Neural cell (in vitro differentiated cells): ENCODE results near the gene HIVEP3. TPM values are rescaled to one million over a fixed set of nuclear protein-coding genes. Genes with fewer than 3 reads are reported as not detected.

ENCODE experiments used
- H2AFZ ChIP-seq: fragments of 200-600, 300-800 bp; sonication (generic), shearing (Covaris generic); 2 replicates; pipeline ENCODE4 v1.6.0; 2014; ENCODE audit warnings: low read depth, mild to moderate bottlenecking, antibody characterized with exemption, low read length, moderate library complexity
- H3F3A ChIP-seq: fragments of 200-600 bp; shearing (Covaris generic); 2 replicates; pipeline ENCODE4 v1.6.1; 2016; ENCODE audit warnings: mild to moderate bottlenecking, moderate library complexity, mixed read lengths, antibody characterized with exemption, low read length; ENCODE audit not compliant: insufficient read depth, poor library complexity, severe bottlenecking
- H3K27ac ChIP-seq: fragments of 200-600, 300-800 bp; sonication (generic), shearing (Covaris generic); 2 replicates; pipeline ENCODE4 v1.5.1; 2014; ENCODE audit warnings: mild to moderate bottlenecking, low read length, moderate library complexity
- H3K27me3 ChIP-seq: fragments of 300-800, 200-600 bp; sonication (generic), shearing (Covaris generic); 2 replicates; pipeline ENCODE4 v1.6.0; 2014; ENCODE audit warnings: mild to moderate bottlenecking, low read depth, low read length, moderate library complexity; ENCODE audit not compliant: insufficient read depth
- H3K36me3 ChIP-seq: fragments of 300-800, 200-600 bp; sonication (generic), shearing (Covaris generic); 2 replicates; pipeline ENCODE4 v1.5.1; 2014; ENCODE audit warnings: mild to moderate bottlenecking, antibody characterized with exemption, low read length, moderate library complexity; ENCODE audit not compliant: insufficient read depth
- H3K4me2 ChIP-seq: fragments of 300-800, 200-600 bp; sonication (generic), shearing (Covaris generic); 2 replicates; pipeline ENCODE4 v1.6.0; 2014; ENCODE audit warnings: mild to moderate bottlenecking, low read length
- H3K4me3 ChIP-seq: fragments of 300-800, 200-600 bp; sonication (generic), shearing (Covaris generic); 2 replicates; pipeline ENCODE4 v1.5.1; 2014; ENCODE audit warnings: mild to moderate bottlenecking, low read length, moderate library complexity
- H3K79me2 ChIP-seq: fragments of 200-600 bp; shearing (Covaris generic); replicated peaks from 2 replicates; pipeline ENCODE4 v1.6.0; 2014; ENCODE audit warnings: mild to moderate bottlenecking, low read length, moderate library complexity; ENCODE audit not compliant: insufficient read depth
- H3K9ac ChIP-seq: fragments of 300-800, 200-600 bp; sonication (generic), shearing (Covaris generic); 2 replicates; pipeline ENCODE4 v1.6.1; 2016; ENCODE audit warnings: mild to moderate bottlenecking, low read length, mixed read lengths
- H3K9me2 ChIP-seq: fragments of 200-600 bp; shearing (Covaris generic); 2 replicates; pipeline ENCODE4 v1.6.1; 2016; ENCODE audit warnings: mild to moderate bottlenecking, low read length, mixed read lengths; ENCODE audit not compliant: insufficient read depth
- H3K9me3 ChIP-seq: fragments of 200-600, 300-800 bp; sonication (generic), shearing (Covaris generic); 2 replicates; pipeline ENCODE4 v1.6.1; 2016; ENCODE audit warnings: mild to moderate bottlenecking, mixed run types, low read length, moderate library complexity, mixed read lengths
- H4K20me1 ChIP-seq: fragments of 200-600 bp; shearing (Covaris generic); 2 replicates; pipeline ENCODE4 v1.6.1; 2016; ENCODE audit warnings: mild to moderate bottlenecking, mixed run types; ENCODE audit not compliant: insufficient read depth
- CTCF ChIP-seq: fragments of 450-650 bp; IDR thresholded peaks from 2 replicates; pipeline ENCODE4 v1.5.1; 2014; ENCODE audit warnings: antibody characterized with exemption, mild to moderate bottlenecking, moderate library complexity; ENCODE audit not compliant: poor library complexity, severe bottlenecking
- EP300 ChIP-seq: fragments of 450-650 bp; conservative IDR thresholded peaks from 2 replicates; pipeline ENCODE4 v1.6.1; 2014; ENCODE audit warnings: antibody characterized with exemption, mild to moderate bottlenecking, moderate library complexity; ENCODE audit not compliant: poor library complexity, severe bottlenecking
- EZH2 ChIP-seq: fragments of 200-600, 300-800 bp; shearing (Covaris generic), sonication (generic); IDR thresholded peaks from 2 replicates; pipeline ENCODE4 v1.6.1; 2014; ENCODE audit warnings: antibody characterized with exemption, low read length, borderline replicate concordance, mild to moderate bottlenecking; ENCODE audit not compliant: insufficient read depth, poor library complexity, severe bottlenecking
- MXI1 ChIP-seq: fragments of 450-650 bp; conservative IDR thresholded peaks from 2 replicates; pipeline ENCODE4 v1.6.1; 2014; ENCODE audit warnings: antibody characterized with exemption, mild to moderate bottlenecking; ENCODE audit not compliant: poor library complexity, severe bottlenecking
- POLR2AphosphoS5 ChIP-seq: IDR thresholded peaks from 2 replicates; pipeline ENCODE4 v1.6.1; 2012
- RAD21 ChIP-seq: fragments of 450-650 bp; conservative IDR thresholded peaks from 2 replicates; pipeline ENCODE4 v1.6.1; 2014; ENCODE audit warnings: antibody characterized with exemption, mild to moderate bottlenecking, moderate library complexity
- REST ChIP-seq: IDR thresholded peaks from 2 replicates; pipeline ENCODE4 v1.6.1; 2012; ENCODE audit warnings: borderline replicate concordance
- SMC3 ChIP-seq: fragments of 450-650 bp; conservative IDR thresholded peaks from 2 replicates; pipeline ENCODE4 v1.6.1; 2014; ENCODE audit warnings: antibody characterized with exemption, mild to moderate bottlenecking, moderate library complexity; ENCODE audit not compliant: poor library complexity
- TAF1 ChIP-seq: IDR thresholded peaks from 2 replicates; pipeline ENCODE4 v1.6.1; 2012; ENCODE audit warnings: low read depth
- polyA plus RNA-seq: library from polyadenylated mRNA; depleted of rRNA; stranded (reverse); fragments of >200 nt; gene quantifications from 2 replicates; pipeline ENCODE4 v1.2.3, GENCODE V29; 2014

The HIVEP3 gene
- polyA plus RNA-seq, 1 donor from 2014 or later, result 2.6 TPM

- Histone ChIP-seq H3K9me2 (no peaks in the 10 kb centered on the region), H3K27ac (no peak overlapping the region), H3F3A (no peaks in the 10 kb centered on the region), H3K4me2 (no peak overlapping the region), H3K4me3 (no peak overlapping the region), H3K9me3 (no peaks in the 10 kb centered on the region), H3K36me3 (no peaks in the 10 kb centered on the region), H3K9ac (no peak overlapping the region), H3K79me2 (no peaks in the 10 kb centered on the region), H2AFZ (no peak overlapping the region), H4K20me1 (no peaks in the 10 kb centered on the region), H3K27me3 (no peaks in the 10 kb centered on the region)
- TF ChIP-seq REST, result no peak
- no peak for TF ChIP-seq TAF1
- TF ChIP-seq SMC3, result no peak
- no peak for TF ChIP-seq RAD21
- TF ChIP-seq EP300, result no peak
- TF ChIP-seq POLR2AphosphoS5, result no peak
- TF ChIP-seq MXI1, result no peak
- TF ChIP-seq EZH2, result no peak
- no peak for TF ChIP-seq CTCF
Observed at GRCh38 chr1:41588334-41588875, 330.3 kb downstream of the HIVEP3 start.

GRCh38 chr1:41587791-41588190, 330.9 kb downstream of the HIVEP3 start:
- Histone ChIP-seq H3F3A (no peaks in the 10 kb centered on the region), H3K4me3 (no peak overlapping the region), H2AFZ (no peak overlapping the region), H3K9ac (no peak overlapping the region), H3K36me3 (no peaks in the 10 kb centered on the region), H3K79me2 (no peaks in the 10 kb centered on the region), H3K27me3 (no peaks in the 10 kb centered on the region), H4K20me1 (no peaks in the 10 kb centered on the region), H3K9me3 (no peaks in the 10 kb centered on the region), H3K9me2 (no peaks in the 10 kb centered on the region), H3K27ac (no peak overlapping the region), H3K4me2 (no peak overlapping the region)
- TF ChIP-seq POLR2AphosphoS5 (no peak), EP300 (no peak), CTCF (no peak), EZH2 (no peak)
